Kidney epithelial cell (primary cell): ENCODE data around the gene CHURC1. TPM values are rescaled to one million over a fixed set of nuclear protein-coding genes. Genes with fewer than 3 reads are reported as not detected.
A peak's percentile ranks its signal among the peaks of the same experiment; 100 is the strongest.

Experiments used
- DNase-seq: peaks from one replicate; pipeline ENCODE4 v3.0.0-alpha.2; 2010; ENCODE audit warnings: low read depth
- H3K27me3 ChIP-seq: 2 replicates; pipeline ENCODE4 v1.6.0; 2011; ENCODE audit warnings: low read length; ENCODE audit not compliant: control insufficient read depth, insufficient read depth
- H3K36me3 ChIP-seq: 2 replicates; pipeline ENCODE4 v1.5.1; 2011; ENCODE audit warnings: low read length; ENCODE audit not compliant: control insufficient read depth, insufficient read depth
- H3K4me3 ChIP-seq: 2 replicates; pipeline ENCODE4 v1.5.1; 2011; ENCODE audit warnings: low read depth, mild to moderate bottlenecking, control low read depth, low read length
- CTCF ChIP-seq: IDR thresholded peaks from 2 replicates; pipeline ENCODE4 v1.5.1; 2011; ENCODE audit warnings: mild to moderate bottlenecking, moderate library complexity, low read length, control low read depth, inconsistent platforms; ENCODE audit not compliant: insufficient read depth, poor library complexity, severe bottlenecking
- total RNA-seq: library from RNA; depleted of rRNA; stranded (reverse); fragments of >200 nt; gene quantifications from 2 replicates; pipeline ENCODE4 v1.2.3, GENCODE V29; 2015

CHURC1 gene
- 35.3 and 56.8 TPM in 2 replicates for total RNA-seq

GRCh38 chr14:64914237-64915028 is at the start of gene CHURC1:
Gene CHURC1, plus strand, starts transcription at chr14:64914455. Its CDS starts 41 bp downstream, at chr14:64914496.
- no peaks in the 10 kb centered on the region for H3K36me3 ChIP-seq
- H3K27me3 ChIP-seq = peaks cover 5% of the 10 kb centered on the region
- DNase-seq = peak; percentile 97
- no peak for TF ChIP-seq CTCF
- H3K4me3 ChIP-seq = peak within 1 kb of the TSS; percentile 81

GRCh38 chr14:64865109-64865508 is 49.1 kb upstream of the CHURC1 start:
- DNase-seq = no peak
- H3K36me3 ChIP-seq = no peaks in the 10 kb centered on the region
- H3K27me3 ChIP-seq = peaks cover 5% of the 10 kb centered on the region
- no peak overlapping the region for H3K4me3 ChIP-seq
- TF ChIP-seq CTCF = no peak

- Histone ChIP-seq H3K36me3 (no peaks in the 10 kb centered on the region), H3K27me3 (peaks cover 5% of the 10 kb centered on the region), H3K4me3 (no peak overlapping the region)
- no peak for TF ChIP-seq CTCF
- DNase-seq = no peak
These were observed 48.3 kb upstream of the CHURC1 start for GRCh38 chr14:64865992-64866391.

GRCh38 chr14:64867182-64867581 is 47.1 kb upstream of the CHURC1 start:
- Histone ChIP-seq H3K36me3 (no peaks in the 10 kb centered on the region), H3K27me3 (peaks cover 2% of the 10 kb centered on the region), H3K4me3 (no peak overlapping the region)
- no peak for TF ChIP-seq CTCF
- no peak for DNase-seq

GRCh38 chr14:64868379-64868778 is 45.9 kb upstream of the CHURC1 start:
- no peak for DNase-seq
- peaks cover 2% of the 10 kb centered on the region for H3K27me3 ChIP-seq
- H3K36me3 ChIP-seq = no peaks in the 10 kb centered on the region
- no peak overlapping the region for H3K4me3 ChIP-seq
- TF ChIP-seq CTCF = no peak

- Histone ChIP-seq H3K4me3 (no peak overlapping the region), H3K27me3 (peaks cover 2% of the 10 kb centered on the region), H3K36me3 (no peaks in the 10 kb centered on the region)
- TF ChIP-seq CTCF = no peak
- no peak for DNase-seq
These were observed 45.4 kb upstream of the CHURC1 start for GRCh38 chr14:64868841-64869240.
